Calu3 (cell line): ENCODE data around the gene ERO1A. TPM values are rescaled to one million over a fixed set of nuclear protein-coding genes. Genes with fewer than 3 reads are reported as not detected.

ENCODE experiments used
- BruUV-seq: library from RNA; stranded (reverse); fragments of 400-500 nt; replicated peaks from 2 replicates; lab custom pipeline; 2021; lab: Mats Ljungman, UMichigan
- CTCF ChIA-PET: fragments of 300-600 bp; sonication (Branson Sonifier 250); formaldehyde crosslinking; loops from one replicate; lab custom pipeline; 2022; ENCODE audit warnings: antibody characterized with exemption; lab: Charles Lee
- DNase-seq: peaks from one replicate; pipeline ENCODE4 v3.0.0; 2022
- H3K27ac Mint-ChIP-seq: one replicate; pipeline ENCODE4 v1.8.0; 2022; ENCODE audit warnings: mixed read lengths; ENCODE audit not compliant: unreplicated experiment
- H3K27me3 Mint-ChIP-seq: one replicate; pipeline ENCODE4 v1.8.0; 2022; ENCODE audit warnings: mixed read lengths; ENCODE audit not compliant: unreplicated experiment
- H3K36me3 Mint-ChIP-seq: one replicate; pipeline ENCODE4 v1.8.0; 2022; ENCODE audit warnings: mild to moderate bottlenecking, moderate library complexity, mixed read lengths; ENCODE audit not compliant: insufficient read depth, unreplicated experiment
- H3K4me1 Mint-ChIP-seq: one replicate; pipeline ENCODE4 v1.8.0; 2022; ENCODE audit warnings: mild to moderate bottlenecking, low read depth, mixed read lengths; ENCODE audit not compliant: unreplicated experiment
- H3K4me3 Mint-ChIP-seq: one replicate; pipeline ENCODE4 v1.8.0; 2022; ENCODE audit warnings: mild to moderate bottlenecking, low read depth, moderate library complexity, mixed read lengths; ENCODE audit not compliant: unreplicated experiment
- H3K9me3 Mint-ChIP-seq: one replicate; pipeline ENCODE4 v1.8.0; 2022; ENCODE audit warnings: low read depth, mixed read lengths; ENCODE audit not compliant: unreplicated experiment
- CTCF ChIP-seq: fragments of 200-600 bp; IDR thresholded peaks from one replicate; pipeline ENCODE4 v1.8.0; 2022; ENCODE audit warnings: antibody characterized with exemption; ENCODE audit not compliant: unreplicated experiment
- intact Hi-C: fragments of 100-400 bp; cut with micrococcal nuclease; formaldehyde crosslinking; loops from one replicate; pipeline ENCODE4 v1.10.0; 2022; ENCODE audit not compliant: unreplicated experiment
- total RNA-seq: library from RNA; stranded (reverse); gene quantifications from 2 replicates; pipeline ENCODE4 v1.2.3, GENCODE V29; 2022

ERO1A gene
- total RNA-seq, 1 experiment from 2014 or later = 129 TPM

- no TSS peak for BruUV-seq
- H3K27me3 Mint-ChIP-seq = no peaks in the 10 kb centered on the region
- CTCF ChIA-PET = interaction anchor here (0.7 to 1.2 kb wide), 2 partner anchors 35 to 39 kb away, joined by 3 to 4 read pairs; partner anchors contain the start of gene STYX
- H3K4me3 Mint-ChIP-seq = peak overlapping the region; percentile 90
- TF ChIP-seq CTCF = no peak
- H3K27ac Mint-ChIP-seq = peak overlapping the region; percentile 86
- H3K4me1 Mint-ChIP-seq = peaks cover 44% of the 10 kb centered on the region
- peak; percentile 38 for DNase-seq
- intact Hi-C loops = loop anchor here (5.0 kb wide), 1 partner anchor 43 kb away; no protein-coding TSS in a partner anchor
- H3K9me3 Mint-ChIP-seq = no peaks in the 10 kb centered on the region
- peaks cover 32% of the 10 kb centered on the region for H3K36me3 Mint-ChIP-seq
These were observed 437 bp downstream of the ERO1A start for GRCh38 chr14:52694761-52695480.

GRCh38 chr14:52693532-52693931 is 1.8 kb downstream of the ERO1A start:
- peak overlapping the region; percentile 86 for H3K27ac Mint-ChIP-seq
- no TSS peak for BruUV-seq
- no peak for DNase-seq
- H3K36me3 Mint-ChIP-seq = peaks cover 32% of the 10 kb centered on the region
- CTCF ChIA-PET = no interaction called here
- H3K4me3 Mint-ChIP-seq = peak overlapping the region; percentile 90
- TF ChIP-seq CTCF = no peak
- no peaks in the 10 kb centered on the region for H3K9me3 Mint-ChIP-seq
- peaks cover 44% of the 10 kb centered on the region for H3K4me1 Mint-ChIP-seq
- intact Hi-C loops = loop anchor here (5.0 kb wide), 1 partner anchor 41 kb away; no protein-coding TSS in a partner anchor
- H3K27me3 Mint-ChIP-seq = no peaks in the 10 kb centered on the region

- CTCF ChIA-PET = no interaction called here
- peak overlapping the region; percentile 90 for H3K4me3 Mint-ChIP-seq
- peak overlapping the region; percentile 86 for H3K27ac Mint-ChIP-seq
- H3K4me1 Mint-ChIP-seq = peaks cover 46% of the 10 kb centered on the region
- intact Hi-C loops = loop anchor here (5.0 kb wide), 1 partner anchor 41 kb away; no protein-coding TSS in a partner anchor
- no peaks in the 10 kb centered on the region for H3K9me3 Mint-ChIP-seq
- no peak for TF ChIP-seq CTCF
- no peaks in the 10 kb centered on the region for H3K27me3 Mint-ChIP-seq
- H3K36me3 Mint-ChIP-seq = peaks cover 32% of the 10 kb centered on the region
- DNase-seq = no peak
- no TSS peak for BruUV-seq
These were observed 2.3 kb downstream of the ERO1A start for GRCh38 chr14:52693036-52693435.

- intact Hi-C loops = loop anchor here (5.0 kb wide), 1 partner anchor 40 kb away; no protein-coding TSS in a partner anchor
These were observed 3.0 kb downstream of the ERO1A start for GRCh38 chr14:52692248-52692962.

More at GRCh38 chr14:52692248-52692962, 3.0 kb downstream of the ERO1A start:
- Mint-ChIP-seq H3K36me3 (peaks cover 32% of the 10 kb centered on the region), H3K27me3 (no peaks in the 10 kb centered on the region), H3K27ac (peak overlapping the region; percentile 86), H3K4me1 (peaks cover 45% of the 10 kb centered on the region), H3K4me3 (peak overlapping the region; percentile 90), H3K9me3 (no peaks in the 10 kb centered on the region)
- CTCF ChIA-PET = no interaction called here
- BruUV-seq = no TSS peak
- no peak for TF ChIP-seq CTCF
- DNase-seq = no peak
